Fibroblast of lung (primary cell): Measurements from ENCODE around the gene KHK.

ENCODE experiments used
- CTCF ChIP-seq, 2 donors: IDR thresholded peaks in 1 of 2; conservative IDR thresholded peaks in 1 of 2; 1 replicate in 1 of 2; 2 replicates in 1 of 2; pipeline ENCODE4 v1.5.1; 2011 to 2012; ENCODE audit warnings: low read length in 2 of 2, control low read depth in 1 of 2, inconsistent platforms in 1 of 2, low read depth in 1 of 2, mild to moderate bottlenecking in 1 of 2
- EZH2 ChIP-seq: IDR thresholded peaks from 2 replicates; pipeline ENCODE4 v1.5.1; 2012; ENCODE audit warnings: low read length, control low read depth, mild to moderate bottlenecking; ENCODE audit errors: missing control alignments

- TF ChIP-seq CTCF (conservative IDR thresholded peaks at IDR 0.05 in 1 of 2, IDR thresholded peaks at IDR 0.05 in 1 of 2; ENCODE audit: low read depth in 1 of 2, low read length in 2 of 2) (no peak), EZH2 (no peak)
These were observed 12.8 kb upstream of the KHK start for GRCh38 chr2:27073782-27074181.
